ENCODE measurements around the gene LCN6.
"Not testable (repeated sequence)": the region's sequence is repeated elsewhere in the genome, so short reads cannot be mapped to it uniquely, and the experiment has no call there.

Gene LCN6

GRCh38 chr9:136711219-136711648 is 37.1 kb downstream of the LCN6 start:
- not testable (repeated sequence) for DNase-seq (ENCODE audit: low read depth, low spot score)

- DNase-seq (ENCODE audit: low read depth, low spot score), result no peak
Measured at GRCh38 chr9:136710543-136710942, 37.8 kb downstream of the LCN6 start.

- DNase-seq (ENCODE audit: low read depth, low spot score), result no peak
Measured at GRCh38 chr9:136709454-136710109, 38.7 kb downstream of the LCN6 start.

GRCh38 chr9:136707849-136708517 is 40.3 kb downstream of the LCN6 start:
- no peak for DNase-seq (ENCODE audit: low read depth, low spot score)

- no peak for DNase-seq (ENCODE audit: low read depth, low spot score)
Measured at GRCh38 chr9:136707011-136707410, 41.3 kb downstream of the LCN6 start.

- DNase-seq (ENCODE audit: low read depth, low spot score), result no peak
Measured at GRCh38 chr9:136705564-136705963, 42.8 kb downstream of the LCN6 start.

- DNase-seq (ENCODE audit: low read depth, low spot score), result not testable (repeated sequence)
Measured at GRCh38 chr9:136704741-136705140, 43.6 kb downstream of the LCN6 start.

- no peak for DNase-seq (ENCODE audit: low read depth, low spot score)
Measured at GRCh38 chr9:136703276-136703860, 45.0 kb downstream of the LCN6 start.

GRCh38 chr9:136701668-136702053 is 46.7 kb downstream of the LCN6 start:
- no peak for DNase-seq (ENCODE audit: low read depth, low spot score)

GRCh38 chr9:136700959-136701667 is 47.2 kb downstream of the LCN6 start:
- no peak for DNase-seq (ENCODE audit: low read depth, low spot score)

- DNase-seq (ENCODE audit: low read depth, low spot score), result no peak
Measured at GRCh38 chr9:136700304-136700703, 48.0 kb downstream of the LCN6 start.

GRCh38 chr9:136698635-136699246 is 49.6 kb downstream of the LCN6 start:
- no peak for DNase-seq (ENCODE audit: low read depth, low spot score)

- DNase-seq (ENCODE audit: low read depth, low spot score), result no peak
Measured at GRCh38 chr9:136697821-136698526, 50.4 kb downstream of the LCN6 start.

GRCh38 chr9:136697146-136697820 is 51.0 kb downstream of the LCN6 start:
- no peak for DNase-seq (ENCODE audit: low read depth, low spot score)

- no peak for DNase-seq (ENCODE audit: low read depth, low spot score)
Measured at GRCh38 chr9:136696502-136696901, 51.8 kb downstream of the LCN6 start.

GRCh38 chr9:136695955-136696354 is 52.4 kb downstream of the LCN6 start:
- DNase-seq (ENCODE audit: low read depth, low spot score), result no peak

GRCh38 chr9:136695435-136695895 is 52.9 kb downstream of the LCN6 start:
- peak; percentile 34 for DNase-seq (ENCODE audit: low read depth, low spot score)

- no peak for DNase-seq (ENCODE audit: low read depth, low spot score)
Measured at GRCh38 chr9:136694872-136695247, 53.5 kb downstream of the LCN6 start.

- no peak for DNase-seq (ENCODE audit: low read depth, low spot score)
Measured at GRCh38 chr9:136694163-136694871, 54.0 kb downstream of the LCN6 start.

Data from brain pericyte (primary cell).